Upper lobe of left lung (tissue), 6 donors: ENCODE measurements around the gene ATF6. TPM values are rescaled to one million over a fixed set of nuclear protein-coding genes. Genes with fewer than 3 reads are reported as not detected.

Experiments used
- ATAC-seq, 2 donors: fragments of 200-7000 bp; cut with Tn5 transposase; one replicate each; pipeline ENCODE4 v1.9.1; 2022; ENCODE audit warnings: mild to moderate bottlenecking in 2 of 2, moderate library complexity in 2 of 2; ENCODE audit not compliant: low FRiP score in 2 of 2
- DNase-seq, 2 donors: peaks; one replicate each; pipeline ENCODE4 v3.0.0-alpha.2; 2019 to 2020
- H3K27ac ChIP-seq, 4 donors: fragments of 200-600 bp; sonication (generic); one replicate each; pipeline ENCODE4 v1.5.1; 2016 to 2019
- H3K27me3 ChIP-seq, 4 donors: fragments of 200-600 bp; sonication (generic); one replicate each; pipeline ENCODE4 v1.5.1; 2017 to 2019
- H3K36me3 ChIP-seq, 4 donors: fragments of 200-600 bp; sonication (generic); one replicate each; pipeline ENCODE4 v1.5.1; 2016 to 2019
- H3K4me1 ChIP-seq, 4 donors: fragments of 200-600 bp; sonication (generic); one replicate each; pipeline ENCODE4 v1.5.1; 2018 to 2019
- H3K4me3 ChIP-seq, 4 donors: fragments of 200-600 bp; sonication (generic); one replicate each; pipeline ENCODE4 v1.5.1; 2017 to 2019; ENCODE audit warnings: mild to moderate bottlenecking in 2 of 4, moderate library complexity in 1 of 4
- H3K9me3 ChIP-seq, 4 donors: fragments of 200-600 bp; sonication (generic); one replicate each; pipeline ENCODE4 v1.5.1; 2018 to 2019
- CTCF ChIP-seq, 6 experiments: fragments of 450-650 bp in 4 of 6; fragments of 200-600 bp in 2 of 6; sonication (generic) in 2 of 6; IDR thresholded peaks; one replicate each; pipeline ENCODE4 v1.5.1; 2016 to 2019; ENCODE audit warnings: antibody characterized with exemption in 6 of 6
- EP300 ChIP-seq, 4 donors: sonication (generic); formaldehyde crosslinking; IDR thresholded peaks; one replicate each; pipeline ENCODE4 v1.5.1; 2017; ENCODE audit warnings: antibody characterized with exemption in 4 of 4, control low read depth in 2 of 4
- POLR2A ChIP-seq, 4 donors: fragments of 450-650 bp; IDR thresholded peaks; one replicate each; pipeline ENCODE4 v1.5.1; 2016 to 2017; ENCODE audit warnings: antibody characterized with exemption in 4 of 4, mild to moderate bottlenecking in 2 of 4
- POLR2AphosphoS5 ChIP-seq, 2 donors: sonication (generic); formaldehyde crosslinking; IDR thresholded peaks; one replicate each; pipeline ENCODE4 v1.5.1; 2017; ENCODE audit warnings: antibody characterized with exemption in 2 of 2
- WGBS, 2 donors: methylation state at CpG; one replicate each; pipeline ENCODE4 v1.1.5; 2017 to 2018; 5-methylcytosine and 5-hydroxymethylcytosine counted together
- total RNA-seq, 6 donors: library from RNA; depleted of rRNA in 4 of 6; stranded (reverse); fragments of >200 nt in 4 of 6; gene quantifications; one replicate each; pipeline versions ENCODE4 v1.1.0 to v1.2.1, GENCODE V29; 2016 to 2021
- donor health status: DM: no; HTN: no; CAD: no; lungs with moderate emphysema.
- donor health status: DM: no; HTN: yes; CAD: no; lungs with severe emphysema.

Gene ATF6
- total RNA-seq, 6 donors from 2014 or later: 14.2 to 36.7 (median 27.0) TPM

GRCh38 chr1:161956930-161957329 lies 190.8 kb downstream of the ATF6 start:
- Histone ChIP-seq H3K4me3 (no peak overlapping the region), H3K9me3 (no peaks in the 10 kb centered on the region), H3K4me1 (peaks cover 0 to 23% (median 13%) of the 10 kb centered on the region in 4 donors), H3K27me3 (no peaks in the 10 kb centered on the region), H3K27ac (no peak overlapping the region), H3K36me3 (peaks cover 3 to 27% (median 13%) of the 10 kb centered on the region in 4 donors)
- WGBS, 2 donors: 89 to 92% methylated on average over 3 of the region's 3 CpGs
- DNase-seq (no peak), ATAC-seq (no peak)
- TF ChIP-seq POLR2AphosphoS5 (IDR thresholded peaks at IDR 0.05) (no peak), EP300 (IDR thresholded peaks at IDR 0.05) (no peak), CTCF (IDR thresholded peaks at IDR 0.05) (no peak), POLR2A (IDR thresholded peaks at IDR 0.05) (no peak)

- H3K4me3 ChIP-seq: no peak overlapping the region
- ATAC-seq (no peak), DNase-seq (no peak)
- H3K4me1 ChIP-seq: peaks cover 5 to 20% (median 13%) of the 10 kb centered on the region in 4 donors
- WGBS, 2 donors: 82% methylated on average over 7 of the region's 7 CpGs
- H3K27me3 ChIP-seq: no peaks in the 10 kb centered on the region
- peaks cover 3 to 30% (median 13%) of the 10 kb centered on the region in 4 donors for H3K36me3 ChIP-seq
- H3K9me3 ChIP-seq: no peaks in the 10 kb centered on the region
- no peak for TF ChIP-seq CTCF (IDR thresholded peaks at IDR 0.05)
- no peak for TF ChIP-seq EP300 (IDR thresholded peaks at IDR 0.05)
- TF ChIP-seq POLR2AphosphoS5 (IDR thresholded peaks at IDR 0.05): no peak
- TF ChIP-seq POLR2A (IDR thresholded peaks at IDR 0.05): no peak
- no peak overlapping the region for H3K27ac ChIP-seq
Observed at GRCh38 chr1:161958425-161958824, 192.3 kb downstream of the ATF6 start.

DNA sequence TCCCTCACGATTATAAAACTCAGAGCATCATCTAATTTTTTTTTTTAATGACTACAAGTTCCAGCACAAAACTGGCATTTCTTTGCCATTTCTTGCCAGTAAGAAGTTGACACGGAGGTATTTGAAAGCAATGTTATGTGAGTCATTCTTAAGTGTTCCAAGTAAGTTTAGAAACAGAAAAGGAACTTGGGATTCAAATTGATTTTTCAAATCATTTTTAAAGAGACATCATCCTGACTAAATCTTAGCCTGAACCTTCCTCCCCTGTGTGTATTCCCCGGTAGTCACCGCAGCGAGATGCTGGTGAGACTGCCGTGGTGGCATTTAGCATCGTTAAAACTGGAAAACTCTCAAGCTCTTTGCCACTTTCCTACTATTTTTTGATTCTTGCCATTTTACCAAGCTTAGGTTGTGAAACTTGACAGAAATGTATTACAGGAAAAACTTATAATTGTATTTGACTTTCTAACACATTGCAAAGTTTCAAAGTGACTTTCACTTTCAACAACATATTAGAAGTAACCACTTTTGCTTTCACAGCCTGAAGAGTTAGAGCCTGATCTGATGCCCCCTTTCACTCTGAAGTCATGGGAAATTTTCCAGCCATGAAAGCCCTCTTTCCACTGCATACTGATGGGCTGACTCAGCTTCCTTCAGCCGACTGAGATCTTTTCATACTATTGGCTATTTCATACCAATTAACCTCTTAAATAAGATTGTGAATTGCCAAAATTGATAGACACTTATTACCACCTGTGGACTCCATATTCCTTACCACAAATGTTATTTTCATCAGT lies 196.2 kb downstream of the ATF6 start:
- peaks cover 0 to 8% (median 6%) of the 10 kb centered on the region in 4 donors for H3K4me1 ChIP-seq
- H3K27me3 ChIP-seq: no peaks in the 10 kb centered on the region
- TF ChIP-seq EP300 (IDR thresholded peaks at IDR 0.05): no peak
- no peak for TF ChIP-seq POLR2A (IDR thresholded peaks at IDR 0.05)
- no peak for TF ChIP-seq POLR2AphosphoS5 (IDR thresholded peaks at IDR 0.05)
- TF ChIP-seq CTCF (IDR thresholded peaks at IDR 0.05): no peak
- H3K27ac ChIP-seq: peak overlapping the region; percentile 9 to 66 (median 54)
- H3K4me3 ChIP-seq: peak overlapping the region in 1 of 4 donors; percentile 5
- WGBS, 2 donors: 62 to 64% methylated on average over 8 of the region's 8 CpGs
- H3K36me3 ChIP-seq: peaks cover 3 to 37% (median 13%) of the 10 kb centered on the region in 4 donors
- DNase-seq (no peak), ATAC-seq (peak in 1 of 2 donors; percentile 81)
- H3K9me3 ChIP-seq: no peaks in the 10 kb centered on the region

DNA sequence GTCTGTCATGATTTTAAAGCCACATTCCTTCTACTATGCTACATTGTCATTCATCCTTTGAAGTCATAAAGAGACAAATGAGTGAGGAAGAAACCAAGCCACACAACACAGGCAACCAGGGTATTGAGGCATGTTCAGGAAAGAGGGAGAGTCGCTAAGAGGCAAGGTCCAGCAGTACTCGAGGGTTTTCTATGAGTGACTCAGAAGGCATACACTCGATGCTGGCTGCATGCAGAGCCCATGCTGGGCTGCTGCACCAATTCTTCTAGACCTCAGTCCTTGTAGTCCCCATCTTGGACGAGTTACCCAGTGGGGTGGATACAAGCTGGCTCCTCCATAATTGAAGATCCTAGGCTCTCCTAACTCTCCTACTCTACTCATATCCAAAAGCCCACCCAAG lies 199.9 kb downstream of the ATF6 start:
- WGBS, 2 donors: 88 to 93% methylated on average over 4 of the region's 4 CpGs
- Histone ChIP-seq H3K4me3 (no peak overlapping the region), H3K36me3 (peaks cover 0 to 15% (median under 1%) of the 10 kb centered on the region in 4 donors), H3K27me3 (no peaks in the 10 kb centered on the region), H3K9me3 (no peaks in the 10 kb centered on the region), H3K27ac (no peak overlapping the region), H3K4me1 (peaks cover 0 to 8% (median 6%) of the 10 kb centered on the region in 4 donors)
- ATAC-seq: no peak
- TF ChIP-seq POLR2A (IDR thresholded peaks at IDR 0.05) (no peak), POLR2AphosphoS5 (IDR thresholded peaks at IDR 0.05) (no peak), CTCF (IDR thresholded peaks at IDR 0.05) (no peak), EP300 (IDR thresholded peaks at IDR 0.05) (no peak)
- DNase-seq: no peak
